ENCODE measurements around the gene NCKIPSD.

NCKIPSD gene

DNA sequence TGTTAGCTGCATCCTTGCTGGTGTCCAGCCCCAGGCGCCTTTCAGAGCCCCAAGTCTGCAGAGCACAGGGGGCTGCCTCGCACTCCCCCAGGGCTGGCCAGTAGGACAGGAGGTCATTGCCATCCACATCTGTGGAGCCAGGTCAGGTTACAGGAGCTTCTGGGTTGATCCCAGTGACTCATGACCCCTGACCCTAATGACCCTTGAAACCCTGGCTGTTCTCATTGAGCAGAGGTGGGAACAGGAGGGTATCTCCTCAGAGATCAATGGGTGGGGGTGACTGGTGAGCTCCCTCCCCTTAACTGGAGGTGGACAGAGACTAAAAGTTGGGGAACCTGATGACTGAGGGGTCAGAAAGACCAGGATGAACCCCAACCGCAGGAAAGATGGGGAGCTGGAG lies 44.3 kb downstream of the NCKIPSD start:
- CTCF ChIA-PET: no interaction called here
- no peak for TF ChIP-seq CTCF (conservative IDR thresholded peaks at IDR 0.05; ENCODE audit: low read depth)
- POLR2A ChIA-PET (ENCODE audit: low non-redundant PET): no interaction called here
- DNase-seq (ENCODE audit: low spot score): no peak
- peak overlapping the region; percentile 14; the same call in 1 of the 2 replicates for H3K27ac ChIP-seq

- no peak overlapping the region; the same call in 1 of the 2 replicates for H3K27ac ChIP-seq
- DNase-seq (ENCODE audit: low spot score): no peak
- CTCF ChIA-PET: no interaction called here
- no peak for TF ChIP-seq CTCF (conservative IDR thresholded peaks at IDR 0.05; ENCODE audit: low read depth)
- POLR2A ChIA-PET (ENCODE audit: low non-redundant PET): no interaction called here
These were observed 45.6 kb downstream of the NCKIPSD start for GRCh38 chr3:48639944-48640606.

GRCh38 chr3:48637305-48637704 lies 48.4 kb downstream of the NCKIPSD start:
- no peak for TF ChIP-seq CTCF (conservative IDR thresholded peaks at IDR 0.05; ENCODE audit: low read depth)
- H3K27ac ChIP-seq: peak overlapping the region; percentile 89
- CTCF ChIA-PET: no interaction called here
- POLR2A ChIA-PET (ENCODE audit: low non-redundant PET): no interaction called here
- no peak for DNase-seq (ENCODE audit: low spot score)

DNA sequence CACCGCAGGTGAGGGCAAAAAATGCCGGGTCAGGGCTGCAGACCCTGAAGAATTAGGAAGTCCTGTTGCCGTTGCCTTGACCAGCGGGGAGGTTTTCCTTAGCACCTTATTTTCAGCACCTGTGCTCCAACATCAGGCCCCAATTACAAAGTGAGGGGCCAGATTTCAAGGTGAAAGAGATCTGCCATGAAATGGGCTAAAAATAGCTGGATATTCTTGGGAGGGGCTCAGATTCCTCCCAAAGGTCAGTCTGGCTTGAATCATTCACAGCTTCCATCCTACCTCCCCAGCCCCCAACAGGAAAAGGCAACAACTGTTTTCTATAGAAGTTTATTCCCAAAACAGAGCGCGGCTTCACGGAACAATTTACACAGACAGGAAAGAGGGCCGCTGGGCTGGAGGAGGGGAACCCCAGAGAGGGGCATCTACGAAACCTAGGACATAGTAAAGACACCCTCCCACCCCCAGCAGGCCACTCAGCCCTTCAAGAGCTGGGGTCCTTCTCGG lies 49.5 kb downstream of the NCKIPSD start:
- POLR2A ChIA-PET (ENCODE audit: low non-redundant PET): no interaction called here
- peak overlapping the region; percentile 89 for H3K27ac ChIP-seq
- CTCF ChIA-PET: interaction anchor here (0.5 to 2.5 kb wide), 3 partner anchors 12 to 809 kb away, joined by 3 to 12 read pairs (median 4); no protein-coding TSS in a partner anchor

DNA sequence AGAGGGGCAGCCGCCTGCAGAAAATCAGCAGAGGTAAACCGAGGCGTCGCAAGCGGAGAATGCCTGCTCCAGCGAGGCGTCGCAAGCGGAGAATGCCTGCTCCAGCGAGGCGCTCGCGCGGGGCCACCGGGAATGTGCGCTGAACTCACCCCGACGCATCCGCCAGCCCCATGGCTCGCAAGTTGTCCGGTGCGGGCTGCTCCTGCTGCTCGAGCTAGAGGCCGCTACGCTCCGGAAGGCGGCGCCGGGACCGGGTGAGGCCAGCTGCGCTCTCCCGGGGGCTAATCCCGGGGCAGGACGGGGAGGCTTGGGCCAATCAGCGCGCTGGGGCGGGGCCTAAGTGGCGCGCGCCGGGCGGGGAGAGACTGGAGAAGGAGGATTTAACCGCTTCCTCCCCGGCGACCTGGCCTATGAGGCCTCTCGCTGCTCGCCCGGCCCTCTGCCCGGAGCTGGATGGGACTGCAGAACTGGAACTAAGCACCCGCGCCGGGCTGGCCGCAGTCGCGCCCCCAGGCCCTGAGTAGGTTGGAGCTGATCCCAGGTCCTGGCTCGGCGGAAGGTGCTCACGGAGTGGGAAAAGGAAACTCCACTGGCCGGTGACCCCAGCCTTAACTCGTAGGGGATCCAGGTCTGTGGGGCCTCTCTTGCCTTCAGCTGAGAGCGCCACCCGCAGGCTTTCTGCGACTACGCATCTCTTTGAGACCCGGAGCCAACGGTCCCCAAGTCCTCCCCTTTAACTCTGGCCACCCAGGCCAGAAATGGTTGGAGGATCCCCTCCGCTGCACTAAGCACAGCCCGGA lies 50.3 kb downstream of the NCKIPSD start, which contains the start of gene SLC26A6:
Gene SLC26A6, minus strand, starts transcription at position 240 of the 800 bp plus-strand sequence. Its CDS starts 68 bp downstream, at position 172.
- ChIA-PET CTCF (interaction anchor here (0.5 to 2.5 kb wide), 3 partner anchors 11 to 809 kb away, joined by 3 to 12 read pairs (median 4); no protein-coding TSS in a partner anchor), POLR2A (ENCODE audit: low non-redundant PET) (no interaction called here)
- H3K27ac ChIP-seq: peak within 1 kb of the TSS; percentile 89

More for the DNA sequence above, 49.5 kb downstream of the NCKIPSD start:
- no peak for TF ChIP-seq CTCF (conservative IDR thresholded peaks at IDR 0.05; ENCODE audit: low read depth)
- DNase-seq (ENCODE audit: low spot score): no peak

More for the DNA sequence above, 50.3 kb downstream of the NCKIPSD start, which contains the start of gene SLC26A6:
- peak; percentile 72 for TF ChIP-seq CTCF (conservative IDR thresholded peaks at IDR 0.05; ENCODE audit: low read depth)
- peak; percentile 99 for DNase-seq (ENCODE audit: low spot score)
